Ascending aorta (tissue), 2 donors: ENCODE data around the gene DMRTC2. TPM values are rescaled to one million over a fixed set of nuclear protein-coding genes. Genes with fewer than 3 reads are reported as not detected.

Source experiments
- DNase-seq, 2 donors: peaks; one replicate each; pipeline ENCODE4 v3.0.0-alpha.2; 2019; ENCODE audit warnings: low spot score in 2 of 2
- H3K27ac ChIP-seq, 2 donors: fragments of 200-600 bp; sonication (generic); one replicate each; pipeline ENCODE4 v1.5.1; 2016 to 2017; ENCODE audit warnings: mild to moderate bottlenecking in 1 of 2
- H3K27me3 ChIP-seq: fragments of 200-600 bp; sonication (generic); one replicate; pipeline ENCODE4 v1.5.1; 2017
- H3K36me3 ChIP-seq, 2 donors: fragments of 200-600 bp; sonication (generic); one replicate each; pipeline ENCODE4 v1.5.1; 2016
- H3K4me1 ChIP-seq, 2 donors: fragments of 200-600 bp; sonication (generic); one replicate each; pipeline ENCODE4 v1.5.1; 2016 to 2017; ENCODE audit warnings: mild to moderate bottlenecking in 1 of 2
- H3K4me3 ChIP-seq, 2 donors: fragments of 200-600 bp; sonication (generic); one replicate each; pipeline ENCODE4 v1.5.1; 2016 to 2017; ENCODE audit warnings: mild to moderate bottlenecking in 1 of 2
- H3K9me3 ChIP-seq, 2 donors: fragments of 200-600 bp; sonication (generic); one replicate each; pipeline ENCODE4 v1.5.1; 2016
- CTCF ChIP-seq, 3 experiments: fragments of 200-600 bp in 2 of 3; fragments of 450-650 bp in 1 of 3; sonication (generic) in 2 of 3; IDR thresholded peaks; one replicate each; pipeline ENCODE4 v1.5.1; 2016 to 2019; ENCODE audit warnings: antibody characterized with exemption in 3 of 3, mild to moderate bottlenecking in 1 of 3, moderate library complexity in 1 of 3
- intact Hi-C: fragments of 100-400 bp; cut with DNase I; formaldehyde crosslinking; loops from one replicate; pipeline ENCODE4 v1.15.1; 2023
- total RNA-seq: library from RNA; depleted of rRNA; stranded (reverse); fragments of >200 nt; gene quantifications from one replicate; pipeline ENCODE4 v1.1.0, GENCODE V29; 2016

DMRTC2 gene
- total RNA-seq, 1 donor from 2014 or later: not detected

- H3K9me3 ChIP-seq: no peaks in the 10 kb centered on the region
- no peak for TF ChIP-seq CTCF (IDR thresholded peaks at IDR 0.05)
- no peak overlapping the region for H3K27ac ChIP-seq
- H3K27me3 ChIP-seq: no peaks in the 10 kb centered on the region
- intact Hi-C loops: no loop called here
- peaks cover 88 to 90% of the 10 kb centered on the region in 2 donors for H3K36me3 ChIP-seq
- H3K4me3 ChIP-seq: no peak overlapping the region
- DNase-seq: no peak
- peaks cover 17 to 18% of the 10 kb centered on the region in 2 donors for H3K4me1 ChIP-seq
These were observed 21.4 kb downstream of the DMRTC2 start for GRCh38 chr19:41866284-41866683.

- H3K36me3 ChIP-seq: peaks cover 78 to 79% of the 10 kb centered on the region in 2 donors
These were observed 23.5 kb downstream of the DMRTC2 start for GRCh38 chr19:41868120-41868988.

GRCh38 chr19:41868989-41869300 lies 24.1 kb downstream of the DMRTC2 start:
- Histone ChIP-seq H3K4me3 (no peak overlapping the region), H3K36me3 (peaks cover 74 to 75% of the 10 kb centered on the region in 2 donors), H3K27ac (no peak overlapping the region), H3K27me3 (no peaks in the 10 kb centered on the region), H3K9me3 (no peaks in the 10 kb centered on the region), H3K4me1 (peaks cover 0 to 2% of the 10 kb centered on the region in 2 donors)
- intact Hi-C loops: no loop called here
- no peak for DNase-seq
- TF ChIP-seq CTCF (IDR thresholded peaks at IDR 0.05): no peak

More at GRCh38 chr19:41868120-41868988, 23.5 kb downstream of the DMRTC2 start:
- Histone ChIP-seq H3K27ac (no peak overlapping the region), H3K9me3 (no peaks in the 10 kb centered on the region), H3K27me3 (no peaks in the 10 kb centered on the region), H3K4me1 (peaks cover 0 to 2% of the 10 kb centered on the region in 2 donors), H3K4me3 (no peak overlapping the region)
- intact Hi-C loops: no loop called here
- DNase-seq: no peak
- TF ChIP-seq CTCF (IDR thresholded peaks at IDR 0.05): no peak

DNA sequence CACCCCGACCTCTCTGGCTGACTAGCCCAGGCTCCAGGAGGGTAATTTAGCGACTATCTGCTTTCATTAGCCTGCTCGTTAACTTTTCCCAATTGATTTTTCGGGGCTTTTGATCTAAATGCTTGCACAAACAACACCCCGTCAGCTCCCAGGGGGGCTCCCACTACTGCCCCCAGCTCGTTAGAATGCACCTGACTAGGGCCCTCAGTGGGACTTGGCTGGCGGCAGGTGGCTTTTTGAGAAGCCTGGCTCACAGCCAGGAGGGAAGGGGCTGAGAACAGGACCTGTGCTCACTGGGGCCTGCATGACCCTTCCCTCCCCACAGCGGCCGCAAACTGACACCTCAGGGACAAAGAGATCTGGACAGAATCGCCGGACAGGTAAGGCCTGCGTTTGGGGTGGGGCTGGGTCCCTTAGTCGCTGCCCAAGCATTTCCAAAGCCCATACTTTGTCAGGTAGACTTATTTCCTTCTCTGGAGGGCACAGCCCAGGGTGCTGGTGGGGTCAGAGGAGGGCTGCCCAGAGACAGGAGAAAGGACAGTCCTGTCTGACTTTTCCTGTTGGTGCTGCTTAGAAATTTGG lies 24.6 kb downstream of the DMRTC2 start:
- intact Hi-C loops: no loop called here
- Histone ChIP-seq H3K36me3 (peaks cover 68 to 70% of the 10 kb centered on the region in 2 donors), H3K4me3 (no peak overlapping the region)

DNA sequence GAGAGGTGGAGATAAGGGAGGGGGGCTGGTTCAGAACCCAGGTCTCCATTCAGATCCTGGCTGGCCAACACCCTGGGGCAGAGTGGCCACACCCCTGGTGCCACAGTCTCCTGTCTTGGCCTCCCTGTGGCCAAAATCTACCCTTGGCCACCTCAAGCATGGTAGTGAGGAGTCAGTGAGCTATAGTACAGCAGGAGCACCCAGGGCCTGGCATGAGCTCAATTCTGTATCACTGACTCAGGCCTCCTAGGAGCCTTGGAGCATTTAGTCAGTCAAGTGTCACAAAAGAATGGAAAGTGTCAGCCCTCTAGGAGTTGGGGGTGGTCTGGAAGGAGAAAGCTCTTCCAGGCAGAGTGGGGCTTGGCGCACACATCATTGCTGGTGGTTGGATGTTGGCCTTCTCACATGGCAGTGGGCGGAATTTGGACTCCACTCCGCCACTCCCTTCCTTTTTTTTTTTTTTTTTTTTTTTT lies 25.6 kb downstream of the DMRTC2 start:
- Histone ChIP-seq H3K27me3 (no peaks in the 10 kb centered on the region), H3K4me3 (no peak overlapping the region), H3K9me3 (no peaks in the 10 kb centered on the region), H3K36me3 (peaks cover 59 to 60% of the 10 kb centered on the region in 2 donors), H3K27ac (no peak overlapping the region), H3K4me1 (no peaks in the 10 kb centered on the region)
- no peak for TF ChIP-seq CTCF (IDR thresholded peaks at IDR 0.05)
- no peak for DNase-seq
- intact Hi-C loops: no loop called here

More for the DNA sequence above, 24.6 kb downstream of the DMRTC2 start:
- DNase-seq: no peak
- TF ChIP-seq CTCF (IDR thresholded peaks at IDR 0.05): no peak
- H3K27me3 ChIP-seq: no peaks in the 10 kb centered on the region
- peaks cover 0 to 2% of the 10 kb centered on the region in 2 donors for H3K4me1 ChIP-seq
- H3K9me3 ChIP-seq: no peaks in the 10 kb centered on the region
- H3K27ac ChIP-seq: no peak overlapping the region
